ENCODE data around the gene NUP93. TPM values are rescaled to one million over a fixed set of nuclear protein-coding genes. Genes with fewer than 3 reads are reported as not detected.

The NUP93 gene
- total RNA-seq (2021; ENCODE audit: unreplicated experiment) (144 TPM), Bru-seq, nascent RNA (percentile 77 among the genes with signal in this experiment), BruChase-seq, experiment 1, labeled RNA remaining after a 6-hour chase (percentile 69 among the genes with signal in this experiment), BruChase-seq, experiment 2, labeled RNA remaining after a 2-hour chase (percentile 62 among the genes with signal in this experiment)
- 94.9 and 96.0 TPM in 2 replicates for polyA plus RNA-seq (2012)
- long read RNA-seq, transcript NUP93-201 (22 exons, 2,741 nt) = major isoform, 278 of 327 reads
- long read RNA-seq, partial matches to known transcripts = 14 of 327 reads
- long read RNA-seq, other reads (novel, unspliced or antisense) = 33 of 327 reads

- Histone ChIP-seq H3K9me2 (ENCODE audit: insufficient read depth) (no peaks in the 10 kb centered on the region), H3K79me2 (ENCODE audit: insufficient read depth, low read length) (peaks cover 50% of the 10 kb centered on the region), H3K4me2 (ENCODE audit: low read length) (peak within 1 kb of the TSS; percentile 97), H3K27ac (ENCODE audit: low read depth, low read length) (peak within 1 kb of the TSS; percentile 49), H3K36me3 (ENCODE audit: control insufficient read depth in 1 of 2, insufficient read depth in 2 of 2, low read length in 2 of 2) (no peaks in the 10 kb centered on the region; a peak in 1 of 4 replicates), H3K27me3 (ENCODE audit: insufficient read depth, low read length) (no peaks in the 10 kb centered on the region), H2AFZ (ENCODE audit: low read depth, low read length, poor library complexity, severe bottlenecking) (peak within 1 kb of the TSS; percentile 82), H3K9ac (ENCODE audit: low read length) (peak within 1 kb of the TSS; percentile 94), H3K9me3 (ENCODE audit: control insufficient read depth in 1 of 2, insufficient read depth in 1 of 2, low read depth in 1 of 2, low read length in 2 of 2) (no peaks in the 10 kb centered on the region), H3K4me3 (replicated peaks in 1 of 2; ENCODE audit: low read depth in 1 of 2, low read length in 2 of 2) (peak within 1 kb of the TSS; percentile 94 to 97), H4K20me1 (ENCODE audit: insufficient read depth) (no peaks in the 10 kb centered on the region), H3K4me1 (ENCODE audit: control insufficient read depth in 1 of 2, insufficient read depth in 2 of 2, low read length in 2 of 2) (peaks cover 7 to 17% of the 10 kb centered on the region in 2 experiments; a peak in 3 of 4 replicates)
- BruUV-seq (replicated peaks) = no TSS peak
- peak; percentile 95 for ATAC-seq
- POLR2A ChIA-PET = no interaction called here
- intact Hi-C loops (cut with micrococcal nuclease) = no loop called here
- CTCF ChIA-PET = no interaction called here
- RAD21 ChIA-PET (ENCODE audit: low non-redundant PET in 1 of 2, low total read pairs in 2 of 2, uncharacterized antibody in 2 of 2, unreplicated experiment in 2 of 2) = interaction anchor here in 1 of 2 experiments (0.6 kb wide), 1 partner anchor 28 kb away, joined by 3 read pairs; no protein-coding TSS in a partner anchor
- DNase-seq (ENCODE audit: low read depth, low spot score) = peak; percentile 86
- TF ChIP-seq SIN3A (IDR thresholded peaks at IDR 0.05; ENCODE audit: low read depth) (peak; percentile 90), YY1 (IDR thresholded peaks at IDR 0.05; ENCODE audit: extremely low read depth, insufficient replicate concordance, low read depth, low read length) (peak; percentile 51), MAX (IDR thresholded peaks at IDR 0.05) (peak; percentile 90), EZH2 (IDR thresholded peaks at IDR 0.05) (no peak), REST (IDR thresholded peaks at IDR 0.05; ENCODE audit: low read depth) (no peak), EGR1 (IDR thresholded peaks at IDR 0.05; ENCODE audit: low read depth) (no peak), SP1 (IDR thresholded peaks at IDR 0.05; ENCODE audit: low read depth) (peak; percentile 86), POLR2AphosphoS5 (IDR thresholded peaks at IDR 0.05; ENCODE audit: low read depth, low read length) (peak; percentile 74), SRF (IDR thresholded peaks at IDR 0.05; ENCODE audit: low read depth) (no peak), EZH2phosphoT487 (IDR thresholded peaks at IDR 0.05; ENCODE audit: borderline replicate concordance) (no peak), POLR2A (IDR thresholded peaks at IDR 0.05; ENCODE audit: borderline replicate concordance, extremely low read depth, insufficient read depth, insufficient read length) (peak; percentile 72), RAD21 (IDR thresholded peaks at IDR 0.05; ENCODE audit: low read depth) (no peak), CTCF (IDR thresholded peaks at IDR 0.05 in 2 of 3, conservative IDR thresholded peaks at IDR 0.05 in 1 of 3; ENCODE audit: borderline replicate concordance in 1 of 3, insufficient read depth in 1 of 3, low read depth in 2 of 3, low read length in 2 of 3) (peak in 1 of 3 experiments; percentile 2; a peak in 1 of 6 replicates), ZFX (IDR thresholded peaks at IDR 0.05) (peak; percentile 48; the same call in 1 of the 2 replicates)
- TF ChIP-seq, protein P1, sequence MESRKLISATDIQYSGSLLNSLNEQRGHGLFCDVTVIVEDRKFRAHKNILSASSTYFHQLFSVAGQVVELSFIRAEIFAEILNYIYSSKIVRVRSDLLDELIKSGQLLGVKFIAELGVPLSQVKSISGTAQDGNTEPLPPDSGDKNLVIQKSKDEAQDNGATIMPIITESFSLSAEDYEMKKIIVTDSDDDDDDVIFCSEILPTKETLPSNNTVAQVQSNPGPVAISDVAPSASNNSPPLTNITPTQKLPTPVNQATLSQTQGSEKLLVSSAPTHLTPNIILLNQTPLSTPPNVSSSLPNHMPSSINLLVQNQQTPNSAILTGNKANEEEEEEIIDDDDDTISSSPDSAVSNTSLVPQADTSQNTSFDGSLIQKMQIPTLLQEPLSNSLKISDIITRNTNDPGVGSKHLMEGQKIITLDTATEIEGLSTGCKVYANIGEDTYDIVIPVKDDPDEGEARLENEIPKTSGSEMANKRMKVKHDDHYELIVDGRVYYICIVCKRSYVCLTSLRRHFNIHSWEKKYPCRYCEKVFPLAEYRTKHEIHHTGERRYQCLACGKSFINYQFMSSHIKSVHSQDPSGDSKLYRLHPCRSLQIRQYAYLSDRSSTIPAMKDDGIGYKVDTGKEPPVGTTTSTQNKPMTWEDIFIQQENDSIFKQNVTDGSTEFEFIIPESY (IDR thresholded peaks at IDR 0.05; ENCODE audit: extremely low read depth, insufficient replicate concordance, low read length) = no peak
- TF ChIP-seq, protein P2, sequence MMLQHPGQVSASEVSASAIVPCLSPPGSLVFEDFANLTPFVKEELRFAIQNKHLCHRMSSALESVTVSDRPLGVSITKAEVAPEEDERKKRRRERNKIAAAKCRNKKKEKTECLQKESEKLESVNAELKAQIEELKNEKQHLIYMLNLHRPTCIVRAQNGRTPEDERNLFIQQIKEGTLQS (IDR thresholded peaks at IDR 0.05) = no peak
These were observed at the start of gene NUP93 for GRCh38 chr16:56729735-56730662. TSS of gene NUP93 (plus strand) at chr16:56730129. CDS start at chr16:56748248, 18,119 bp downstream.

Data from HCT116 (cell line).